Astrocyte of the cerebellum (primary cell): Measurements from ENCODE around the gene P2RY11.

ENCODE experiments used
- DNase-seq: peaks from one replicate; pipeline ENCODE4 v3.0.0-alpha.2; 2011; ENCODE audit warnings: low read depth
- H3K4me3 ChIP-seq: 2 replicates; pipeline ENCODE4 v1.5.1; 2011; ENCODE audit warnings: mild to moderate bottlenecking, low read depth, low read length, moderate library complexity
- CTCF ChIP-seq: IDR thresholded peaks from 2 replicates; pipeline ENCODE4 v1.5.1; 2012; ENCODE audit warnings: low read length, low read depth, moderate library complexity, mild to moderate bottlenecking; ENCODE audit errors: missing control alignments
- in situ Hi-C: cut with HindIII; loops from 2 replicates; pipeline ENCODE4 v1.10.0; 2017; ENCODE audit warnings: low sequenced_read_pairs

Gene P2RY11

GRCh38 chr19:10076535-10076934 is 35.0 kb upstream of the P2RY11 start:
- in situ Hi-C loops = no loop called here
- no peak overlapping the region for H3K4me3 ChIP-seq
- no peak for DNase-seq
- no peak for TF ChIP-seq CTCF

- no peak overlapping the region for H3K4me3 ChIP-seq
- in situ Hi-C loops = no loop called here
- TF ChIP-seq CTCF = no peak
- no peak for DNase-seq
Observed at GRCh38 chr19:10078329-10078728, 33.2 kb upstream of the P2RY11 start.

- TF ChIP-seq CTCF = no peak
- no peak for DNase-seq
- in situ Hi-C loops = no loop called here
- no peak overlapping the region for H3K4me3 ChIP-seq
Observed at GRCh38 chr19:10079031-10079453, 32.5 kb upstream of the P2RY11 start.

GRCh38 chr19:10083911-10084310 is 27.6 kb upstream of the P2RY11 start:
- TF ChIP-seq CTCF = no peak
- in situ Hi-C loops = no loop called here
- no peak for DNase-seq
- H3K4me3 ChIP-seq = no peak overlapping the region

- no peak for DNase-seq
- no peak for TF ChIP-seq CTCF
- H3K4me3 ChIP-seq = no peak overlapping the region
- in situ Hi-C loops = no loop called here
Observed at GRCh38 chr19:10084803-10085202, 26.7 kb upstream of the P2RY11 start.

GRCh38 chr19:10085641-10086590 is 25.6 kb upstream of the P2RY11 start, which contains the start of gene SHFL:
SHFL (plus strand) TSS chr19:10086317; CDS start chr19:10086428, 111 bp downstream.
- DNase-seq = peak; percentile 5
- no peak for TF ChIP-seq CTCF
- in situ Hi-C loops = no loop called here
- peak within 1 kb of the TSS; percentile 95 for H3K4me3 ChIP-seq
